GM23338 (cell line): ENCODE results near the gene MTHFSD. TPM values are rescaled to one million over a fixed set of nuclear protein-coding genes. Genes with fewer than 3 reads are reported as not detected.

Source experiments
- ATAC-seq: fragments of 200-7000 bp; cut with Tn5 transposase; 3 replicates; pipeline ENCODE4 v1.9.1; 2020
- DNase-seq: peaks from one replicate; pipeline ENCODE4 v3.0.0-alpha.2; 2015; ENCODE audit warnings: low spot score
- H2AFZ ChIP-seq: fragments of 200-600 bp; sonication (generic); 2 replicates; pipeline ENCODE4 v1.8.0; 2016; ENCODE audit warnings: antibody characterized with exemption, mild to moderate bottlenecking, moderate library complexity
- H3F3A ChIP-seq: fragments of 200-600 bp; sonication (generic); replicated peaks from 2 replicates; pipeline ENCODE4 v1.8.0; 2017; ENCODE audit warnings: antibody characterized with exemption, mixed run types, low read depth
- H3K27ac ChIP-seq: fragments of 200-600 bp; sonication (generic); 2 replicates; pipeline ENCODE4 v1.6.1; 2016; ENCODE audit warnings: low read depth
- H3K27me3 ChIP-seq: fragments of 200-600 bp; sonication (generic); 2 replicates; pipeline ENCODE4 v1.8.0; 2016; ENCODE audit warnings: mild to moderate bottlenecking, mixed run types, moderate library complexity; ENCODE audit not compliant: insufficient read depth
- H3K36me3 ChIP-seq: fragments of 200-600 bp; sonication (generic); 2 replicates; pipeline ENCODE4 v1.8.0; 2016; ENCODE audit warnings: mild to moderate bottlenecking; ENCODE audit not compliant: insufficient read depth
- H3K4me1 ChIP-seq: fragments of 200-600 bp; sonication (generic); 2 replicates; pipeline ENCODE4 v1.8.0; 2016; ENCODE audit warnings: mild to moderate bottlenecking, moderate library complexity; ENCODE audit not compliant: insufficient read depth
- H3K4me2 ChIP-seq: fragments of 200-600 bp; sonication (generic); 2 replicates; pipeline ENCODE4 v1.7.1; 2017; ENCODE audit warnings: mixed run types
- H3K4me3 ChIP-seq: fragments of 200-600 bp; sonication (generic); 2 replicates; pipeline ENCODE4 v1.6.1; 2016; ENCODE audit warnings: mixed run types
- H3K79me2 ChIP-seq: fragments of 200-600 bp; sonication (generic); replicated peaks from 2 replicates; pipeline ENCODE4 v1.8.0; 2017; ENCODE audit warnings: mild to moderate bottlenecking; ENCODE audit not compliant: insufficient read depth
- H3K9me2 ChIP-seq: fragments of 200-600 bp; sonication (generic); 2 replicates; pipeline ENCODE4 v1.8.0; 2017; ENCODE audit not compliant: insufficient read depth
- H4K20me1 ChIP-seq: fragments of 200-600 bp; sonication (generic); replicated peaks from 2 replicates; pipeline ENCODE4 v1.8.0; 2017; ENCODE audit warnings: mild to moderate bottlenecking; ENCODE audit not compliant: insufficient read depth
- H3K27ac Mint-ChIP-seq: 2 replicates; pipeline ENCODE4 v1.8.0; 2020; ENCODE audit warnings: inconsistent platforms, mild to moderate bottlenecking, moderate library complexity, mixed read lengths
- H3K27me3 Mint-ChIP-seq: 3 replicates; pipeline ENCODE4 v1.8.0; 2022; ENCODE audit warnings: low read depth, mild to moderate bottlenecking, moderate library complexity, mixed read lengths, inconsistent platforms; ENCODE audit not compliant: insufficient read depth, poor library complexity
- H3K36me3 Mint-ChIP-seq: 3 replicates; pipeline ENCODE4 v1.8.0; 2021; ENCODE audit warnings: low read depth, mild to moderate bottlenecking, inconsistent platforms, moderate library complexity, mixed read lengths
- H3K4me1 Mint-ChIP-seq: 3 replicates; pipeline ENCODE4 v1.8.0; 2020; ENCODE audit warnings: mild to moderate bottlenecking, inconsistent platforms, mixed read lengths
- H3K4me3 Mint-ChIP-seq: 3 replicates; pipeline ENCODE4 v1.8.0; 2021; ENCODE audit warnings: moderate library complexity, mild to moderate bottlenecking, inconsistent platforms, mixed read lengths
- H3K9me3 Mint-ChIP-seq: 3 replicates; pipeline ENCODE4 v1.8.0; 2020; ENCODE audit warnings: moderate library complexity, mild to moderate bottlenecking, inconsistent platforms, mixed read lengths
- CREB1 ChIP-seq: fragments of 250-450 bp; sonication (Bioruptor Pico); IDR thresholded peaks from 2 replicates; pipeline ENCODE4 v1.5.0; 2020; ENCODE audit warnings: low read depth, mild to moderate bottlenecking, moderate library complexity
- CTCF ChIP-seq, 2 experiments: fragments of 200-600 bp in 1 of 2; sonication (generic) in 1 of 2; conservative IDR thresholded peaks; 2 replicates each; pipeline versions ENCODE4 v1.5.1 to v1.6.1; 2016 to 2017; ENCODE audit warnings: antibody characterized with exemption in 2 of 2, low read depth in 2 of 2, mild to moderate bottlenecking in 2 of 2, moderate library complexity in 1 of 2
- EZH2 ChIP-seq: fragments of 200-600 bp; sonication (generic); IDR thresholded peaks from one replicate; pipeline ENCODE4 v1.8.0; 2017; ENCODE audit warnings: antibody characterized with exemption, mild to moderate bottlenecking, low read depth; ENCODE audit not compliant: unreplicated experiment
- EZH2phosphoT487 ChIP-seq: fragments of 200-600 bp; sonication (generic); IDR thresholded peaks from one replicate; pipeline ENCODE4 v1.8.1; 2018; ENCODE audit warnings: antibody characterized with exemption; ENCODE audit not compliant: unreplicated experiment
- JUNB ChIP-seq: IDR thresholded peaks from one replicate; pipeline ENCODE4 v1.6.1; 2016; ENCODE audit warnings: antibody characterized with exemption; ENCODE audit not compliant: unreplicated experiment
- NANOG ChIP-seq: IDR thresholded peaks from 2 replicates; pipeline ENCODE4 v1.6.1; 2016; ENCODE audit warnings: antibody characterized with exemption, borderline replicate concordance
- POLR2AphosphoS5 ChIP-seq: IDR thresholded peaks from 2 replicates; pipeline ENCODE4 v1.6.1; 2016; ENCODE audit warnings: antibody characterized with exemption, low read depth
- REST ChIP-seq: IDR thresholded peaks from one replicate; pipeline ENCODE4 v1.6.1; 2018; ENCODE audit warnings: antibody characterized with exemption; ENCODE audit not compliant: unreplicated experiment
- STAT1 ChIP-seq: IDR thresholded peaks from one replicate; pipeline ENCODE4 v1.6.1; 2016; ENCODE audit warnings: antibody characterized with exemption; ENCODE audit not compliant: unreplicated experiment
- ZNF114 ChIP-seq: fragments of 250-450 bp; sonication (Bioruptor Pico); IDR thresholded peaks from 2 replicates; pipeline ENCODE4 v1.5.0; 2020; ENCODE audit warnings: mild to moderate bottlenecking, moderate library complexity
- ZNF331 ChIP-seq: fragments of 250-450 bp; sonication (Bioruptor Pico); IDR thresholded peaks from 2 replicates; pipeline ENCODE4 v1.5.0; 2020; ENCODE audit warnings: low read depth, mild to moderate bottlenecking, moderate library complexity
- polyA plus RNA-seq: library from polyadenylated mRNA; unstranded; fragments of >200 nt; fragmentation: Nextera tagmentation; extraction: Ambion mirVana; gene quantifications from 2 replicates; pipeline ENCODE4 v1.2.1, GENCODE V29; 2016
- total RNA-seq: library from RNA; depleted of rRNA; stranded (reverse); fragments of >200 nt; shearing (Covaris generic); gene quantifications from 2 replicates; pipeline ENCODE4 v1.2.3, GENCODE V29; 2014
- TF ChIP-seq, protein P1 (sequence below): fragments of 250-450 bp; sonication (Bioruptor Pico); IDR thresholded peaks from 2 replicates; pipeline ENCODE4 v1.5.0; 2020; ENCODE audit warnings: mild to moderate bottlenecking, moderate library complexity
- TF ChIP-seq, protein P2 (sequence below): IDR thresholded peaks from 2 replicates; pipeline ENCODE4 v1.6.1; 2016; ENCODE audit warnings: antibody characterized with exemption

Gene MTHFSD
- total and polyA plus RNA-seq, 2 experiments from 2014 or later: 7.2 to 8.1 TPM

DNA sequence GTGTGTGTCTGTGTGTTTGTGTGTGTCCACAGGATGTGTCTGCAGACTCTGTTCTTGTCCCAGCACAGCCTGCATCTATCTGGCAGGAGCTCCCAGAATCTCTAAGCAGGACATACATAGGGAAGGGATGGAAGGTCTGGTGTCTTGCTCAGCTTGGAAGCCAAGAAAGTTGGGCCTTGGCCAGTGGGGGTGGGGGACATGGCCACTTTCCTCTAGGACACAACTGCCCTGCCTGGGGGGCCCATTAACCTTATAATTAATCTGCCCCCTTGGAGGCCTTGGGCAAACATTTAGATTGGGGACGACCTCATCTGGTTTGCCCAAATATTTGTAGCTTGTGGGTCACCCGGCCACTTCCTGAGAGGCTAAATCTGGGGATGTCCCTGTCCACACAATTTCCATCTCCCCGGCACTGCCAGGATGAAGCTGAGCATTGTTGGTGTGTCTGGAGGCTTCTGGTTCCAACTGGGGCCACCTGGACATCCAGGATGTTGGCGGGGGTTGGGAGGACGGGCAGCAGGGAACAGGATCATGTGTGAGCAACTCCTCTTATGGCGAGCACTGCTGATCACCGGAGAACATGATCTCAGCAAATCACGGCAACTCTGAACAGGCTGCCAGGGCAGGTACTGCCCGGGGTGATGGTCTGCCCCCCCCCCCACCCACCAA, 61.9 kb downstream of the MTHFSD start:
- H3K27me3 ChIP-seq: peaks cover 86% of the 10 kb centered on the region
- peaks cover 13% of the 10 kb centered on the region; the same call in 1 of the 2 replicates for H4K20me1 ChIP-seq
- peaks cover 20% of the 10 kb centered on the region; the same call in 1 of the 2 replicates for H3K4me1 ChIP-seq
- peaks cover 33% of the 10 kb centered on the region for H3K4me1 Mint-ChIP-seq
- no peak overlapping the region for H3K27ac Mint-ChIP-seq
- no peak overlapping the region for H3K27ac ChIP-seq
- no peaks in the 10 kb centered on the region for H3K36me3 ChIP-seq
- H3K36me3 Mint-ChIP-seq: no peaks in the 10 kb centered on the region
- no peak overlapping the region for H2AFZ ChIP-seq
- TF ChIP-seq EZH2 (no peak), STAT1 (no peak), NANOG (no peak), POLR2AphosphoS5 (no peak), ZNF331 (CRISPR knock-in tag) (no peak), JUNB (no peak), EZH2phosphoT487 (no peak), ZNF114 (CRISPR knock-in tag) (no peak), REST (no peak), CREB1 (CRISPR knock-in tag) (no peak), CTCF (conservative IDR thresholded peaks at IDR 0.05; ENCODE audit: low read depth in 2 of 2) (no peak)
- TF ChIP-seq, protein P1, sequence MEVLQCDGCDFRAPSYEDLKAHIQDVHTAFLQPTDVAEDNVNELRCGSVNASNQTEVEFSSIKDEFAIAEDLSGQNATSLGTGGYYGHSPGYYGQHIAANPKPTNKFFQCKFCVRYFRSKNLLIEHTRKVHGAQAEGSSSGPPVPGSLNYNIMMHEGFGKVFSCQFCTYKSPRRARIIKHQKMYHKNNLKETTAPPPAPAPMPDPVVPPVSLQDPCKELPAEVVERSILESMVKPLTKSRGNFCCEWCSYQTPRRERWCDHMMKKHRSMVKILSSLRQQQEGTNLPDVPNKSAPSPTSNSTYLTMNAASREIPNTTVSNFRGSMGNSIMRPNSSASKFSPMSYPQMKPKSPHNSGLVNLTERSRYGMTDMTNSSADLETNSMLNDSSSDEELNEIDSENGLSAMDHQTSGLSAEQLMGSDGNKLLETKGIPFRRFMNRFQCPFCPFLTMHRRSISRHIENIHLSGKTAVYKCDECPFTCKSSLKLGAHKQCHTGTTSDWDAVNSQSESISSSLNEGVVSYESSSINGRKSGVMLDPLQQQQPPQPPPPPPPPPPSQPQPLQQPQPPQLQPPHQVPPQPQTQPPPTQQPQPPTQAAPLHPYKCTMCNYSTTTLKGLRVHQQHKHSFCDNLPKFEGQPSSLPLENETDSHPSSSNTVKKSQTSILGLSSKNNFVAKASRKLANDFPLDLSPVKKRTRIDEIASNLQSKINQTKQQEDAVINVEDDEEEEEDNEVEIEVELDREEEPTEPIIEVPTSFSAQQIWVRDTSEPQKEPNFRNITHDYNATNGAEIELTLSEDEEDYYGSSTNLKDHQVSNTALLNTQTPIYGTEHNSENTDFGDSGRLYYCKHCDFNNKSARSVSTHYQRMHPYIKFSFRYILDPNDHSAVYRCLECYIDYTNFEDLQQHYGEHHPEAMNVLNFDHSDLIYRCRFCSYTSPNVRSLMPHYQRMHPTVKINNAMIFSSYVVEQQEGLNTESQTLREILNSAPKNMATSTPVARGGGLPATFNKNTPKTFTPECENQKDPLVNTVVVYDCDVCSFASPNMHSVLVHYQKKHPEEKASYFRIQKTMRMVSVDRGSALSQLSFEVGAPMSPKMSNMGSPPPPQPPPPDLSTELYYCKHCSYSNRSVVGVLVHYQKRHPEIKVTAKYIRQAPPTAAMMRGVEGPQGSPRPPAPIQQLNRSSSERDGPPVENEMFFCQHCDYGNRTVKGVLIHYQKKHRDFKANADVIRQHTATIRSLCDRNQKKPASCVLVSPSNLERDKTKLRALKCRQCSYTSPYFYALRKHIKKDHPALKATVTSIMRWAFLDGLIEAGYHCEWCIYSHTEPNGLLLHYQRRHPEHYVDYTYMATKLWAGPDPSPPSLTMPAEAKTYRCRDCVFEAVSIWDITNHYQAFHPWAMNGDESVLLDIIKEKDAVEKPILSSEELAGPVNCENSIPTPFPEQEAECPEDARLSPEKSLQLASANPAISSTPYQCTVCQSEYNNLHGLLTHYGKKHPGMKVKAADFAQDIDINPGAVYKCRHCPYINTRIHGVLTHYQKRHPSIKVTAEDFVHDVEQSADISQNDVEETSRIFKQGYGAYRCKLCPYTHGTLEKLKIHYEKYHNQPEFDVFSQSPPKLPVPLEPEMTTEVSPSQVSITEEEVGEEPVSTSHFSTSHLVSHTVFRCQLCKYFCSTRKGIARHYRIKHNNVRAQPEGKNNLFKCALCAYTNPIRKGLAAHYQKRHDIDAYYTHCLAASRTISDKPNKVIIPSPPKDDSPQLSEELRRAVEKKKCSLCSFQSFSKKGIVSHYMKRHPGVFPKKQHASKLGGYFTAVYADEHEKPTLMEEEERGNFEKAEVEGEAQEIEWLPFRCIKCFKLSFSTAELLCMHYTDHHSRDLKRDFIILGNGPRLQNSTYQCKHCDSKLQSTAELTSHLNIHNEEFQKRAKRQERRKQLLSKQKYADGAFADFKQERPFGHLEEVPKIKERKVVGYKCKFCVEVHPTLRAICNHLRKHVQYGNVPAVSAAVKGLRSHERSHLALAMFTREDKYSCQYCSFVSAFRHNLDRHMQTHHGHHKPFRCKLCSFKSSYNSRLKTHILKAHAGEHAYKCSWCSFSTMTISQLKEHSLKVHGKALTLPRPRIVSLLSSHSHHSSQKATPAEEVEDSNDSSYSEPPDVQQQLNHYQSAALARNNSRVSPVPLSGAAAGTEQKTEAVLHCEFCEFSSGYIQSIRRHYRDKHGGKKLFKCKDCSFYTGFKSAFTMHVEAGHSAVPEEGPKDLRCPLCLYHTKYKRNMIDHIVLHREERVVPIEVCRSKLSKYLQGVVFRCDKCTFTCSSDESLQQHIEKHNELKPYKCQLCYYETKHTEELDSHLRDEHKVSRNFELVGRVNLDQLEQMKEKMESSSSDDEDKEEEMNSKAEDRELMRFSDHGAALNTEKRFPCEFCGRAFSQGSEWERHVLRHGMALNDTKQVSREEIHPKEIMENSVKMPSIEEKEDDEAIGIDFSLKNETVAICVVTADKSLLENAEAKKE (CRISPR knock-in tag): no peak
- TF ChIP-seq, protein P2, sequence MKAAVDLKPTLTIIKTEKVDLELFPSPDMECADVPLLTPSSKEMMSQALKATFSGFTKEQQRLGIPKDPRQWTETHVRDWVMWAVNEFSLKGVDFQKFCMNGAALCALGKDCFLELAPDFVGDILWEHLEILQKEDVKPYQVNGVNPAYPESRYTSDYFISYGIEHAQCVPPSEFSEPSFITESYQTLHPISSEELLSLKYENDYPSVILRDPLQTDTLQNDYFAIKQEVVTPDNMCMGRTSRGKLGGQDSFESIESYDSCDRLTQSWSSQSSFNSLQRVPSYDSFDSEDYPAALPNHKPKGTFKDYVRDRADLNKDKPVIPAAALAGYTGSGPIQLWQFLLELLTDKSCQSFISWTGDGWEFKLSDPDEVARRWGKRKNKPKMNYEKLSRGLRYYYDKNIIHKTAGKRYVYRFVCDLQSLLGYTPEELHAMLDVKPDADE: no peak
- H3K9me2 ChIP-seq: no peaks in the 10 kb centered on the region
- H3K27me3 Mint-ChIP-seq: peaks cover 82% of the 10 kb centered on the region
- no peak overlapping the region for H3K4me2 ChIP-seq
- DNase-seq (no peak), ATAC-seq (no peak)
- H3K4me3 ChIP-seq: no peak overlapping the region
- no peak overlapping the region for H3K4me3 Mint-ChIP-seq
- no peaks in the 10 kb centered on the region for H3K79me2 ChIP-seq
- H3K9me3 Mint-ChIP-seq: peaks cover 3% of the 10 kb centered on the region; the same call in 2 of the 3 replicates
- H3F3A ChIP-seq: peaks cover 4% of the 10 kb centered on the region; the same call in 1 of the 2 replicates
